GM12801 (cell line): ENCODE measurements around the gene STK4.

Source experiments
- CTCF ChIP-seq: IDR thresholded peaks from one replicate; pipeline ENCODE4 v1.5.1; 2011; ENCODE audit warnings: control low read depth; ENCODE audit not compliant: insufficient read length; ENCODE audit errors: extremely low read depth

The STK4 gene

GRCh38 chr20:44967207-44967807, 995 bp downstream of the STK4 start:
- TF ChIP-seq CTCF, result no peak

- no peak for TF ChIP-seq CTCF
Observed at GRCh38 chr20:44969300-44969894, 3.1 kb downstream of the STK4 start.

GRCh38 chr20:44970243-44970757, 4.0 kb downstream of the STK4 start:
- no peak for TF ChIP-seq CTCF

GRCh38 chr20:44973053-44973452, 6.7 kb downstream of the STK4 start:
- TF ChIP-seq CTCF, result no peak

- no peak for TF ChIP-seq CTCF
Observed at GRCh38 chr20:44976698-44977097, 10.4 kb downstream of the STK4 start.

GRCh38 chr20:44979090-44979621, 12.8 kb downstream of the STK4 start:
- TF ChIP-seq CTCF, result no peak

- TF ChIP-seq CTCF, result no peak
Observed at GRCh38 chr20:44981736-44982406, 15.6 kb downstream of the STK4 start.
